NCI-H82 treated with DMSO at 0.1 percent for 48 hours (cell line): ENCODE data around the gene TUBB4B.
A peak's percentile ranks its signal among the peaks of the same experiment; 100 is the strongest.

Experiments used
- DNase-seq: peaks from one replicate; lab custom pipeline; 2025; ENCODE audit not compliant: unreplicated experiment; lab: John Stamatoyannopoulos, UW

TUBB4B gene

DNA sequence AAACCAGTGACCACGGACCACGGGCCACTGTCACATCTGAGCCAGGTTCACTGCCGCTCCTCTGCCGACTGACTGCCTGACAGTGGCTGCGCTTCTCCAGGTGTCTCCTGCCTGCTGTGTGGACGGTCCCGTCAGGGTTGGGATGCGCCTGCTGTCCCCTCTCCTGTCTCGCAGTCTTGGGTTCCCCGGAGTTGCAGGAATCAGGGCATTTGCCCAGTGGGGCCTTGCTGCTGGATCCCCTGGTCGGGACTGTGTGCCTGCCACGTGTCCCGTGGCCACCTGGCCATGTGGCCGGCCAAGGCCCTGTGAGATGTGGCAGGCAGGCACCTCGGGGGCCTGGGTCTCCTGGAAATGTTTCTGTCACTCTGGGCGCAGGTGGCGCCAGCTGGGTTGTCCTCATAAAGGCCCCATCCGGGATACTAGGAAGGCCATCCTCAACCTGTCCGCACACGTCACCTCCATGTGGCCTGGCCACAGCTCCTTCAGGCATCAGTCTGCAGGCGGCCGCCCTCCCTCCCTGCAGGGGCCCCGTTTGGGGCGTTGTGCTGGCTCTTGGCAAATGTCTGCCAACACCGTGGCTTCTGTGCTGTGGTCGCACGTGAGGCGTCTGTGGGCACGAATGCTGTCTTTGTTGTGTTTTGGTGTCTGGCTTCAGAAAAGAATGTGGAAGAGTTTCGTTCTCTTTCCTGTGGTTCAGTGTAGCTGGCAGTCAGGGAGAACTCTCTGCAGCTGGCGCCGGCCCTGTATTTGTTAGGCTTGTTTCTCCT is 30.0 kb downstream of the TUBB4B start:
- no peak for DNase-seq

DNA sequence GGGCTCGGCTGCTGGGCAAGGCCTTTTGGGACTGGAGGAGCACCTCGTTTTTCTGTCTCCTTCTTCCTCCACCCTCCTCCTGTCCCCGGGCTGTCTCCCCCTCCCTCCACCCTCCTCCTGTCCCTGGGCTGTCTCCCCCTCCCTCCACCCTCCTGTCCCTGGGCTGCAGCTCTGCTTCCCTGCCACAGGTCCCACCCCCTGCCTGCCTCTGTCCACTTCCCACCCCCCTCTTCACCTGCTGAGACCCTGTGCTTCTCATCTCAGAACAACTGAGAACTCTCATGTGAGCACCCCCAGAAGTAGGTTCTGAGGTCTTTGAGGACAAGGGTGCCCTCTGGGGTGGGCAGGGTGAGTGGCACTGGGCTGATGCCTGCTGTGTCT is 30.6 kb downstream of the TUBB4B start:
- no peak for DNase-seq

DNA sequence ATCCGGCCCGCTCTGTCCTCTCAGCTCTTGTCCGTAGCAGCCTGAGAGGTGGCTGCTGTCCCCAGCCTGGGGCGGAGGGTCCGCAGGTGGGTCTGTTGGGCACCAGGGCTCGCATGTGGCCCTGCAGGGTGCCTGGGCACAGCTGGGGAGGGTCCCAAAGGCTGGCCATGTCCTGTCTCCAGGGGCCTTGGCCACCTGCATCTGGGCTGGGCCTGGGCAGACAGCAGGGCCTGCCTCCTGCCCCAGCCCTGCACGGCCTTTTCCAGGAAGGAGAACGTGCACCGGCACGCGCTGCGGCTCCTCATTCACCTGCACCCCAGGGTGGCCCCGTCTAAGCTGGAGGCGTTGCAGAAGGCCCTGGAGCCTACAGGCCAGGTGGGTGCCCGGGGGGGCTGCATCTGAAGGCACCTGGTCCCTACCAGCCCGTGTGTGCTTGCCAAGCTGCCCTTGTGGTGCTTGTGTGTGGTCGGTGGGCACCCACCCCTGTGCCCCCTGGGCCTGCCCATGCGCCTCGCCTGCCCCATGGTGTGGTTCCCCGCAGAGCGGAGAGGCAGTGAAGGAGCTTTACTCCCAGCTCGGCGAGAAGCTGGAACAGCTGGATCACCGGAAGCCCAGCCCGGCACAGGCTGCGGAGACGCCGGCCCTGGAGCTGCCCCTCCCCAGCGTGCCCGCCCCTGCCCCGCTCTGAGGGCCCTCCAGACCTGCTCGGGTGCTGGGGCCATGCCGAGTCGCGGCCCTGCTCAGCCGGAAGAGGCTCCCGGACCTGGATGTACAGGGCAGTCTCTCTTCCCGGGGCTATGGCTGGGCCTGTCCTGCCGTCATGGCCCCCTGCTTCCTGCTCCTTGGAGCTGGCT is 31.4 kb downstream of the TUBB4B start:
- DNase-seq: no peak

DNA sequence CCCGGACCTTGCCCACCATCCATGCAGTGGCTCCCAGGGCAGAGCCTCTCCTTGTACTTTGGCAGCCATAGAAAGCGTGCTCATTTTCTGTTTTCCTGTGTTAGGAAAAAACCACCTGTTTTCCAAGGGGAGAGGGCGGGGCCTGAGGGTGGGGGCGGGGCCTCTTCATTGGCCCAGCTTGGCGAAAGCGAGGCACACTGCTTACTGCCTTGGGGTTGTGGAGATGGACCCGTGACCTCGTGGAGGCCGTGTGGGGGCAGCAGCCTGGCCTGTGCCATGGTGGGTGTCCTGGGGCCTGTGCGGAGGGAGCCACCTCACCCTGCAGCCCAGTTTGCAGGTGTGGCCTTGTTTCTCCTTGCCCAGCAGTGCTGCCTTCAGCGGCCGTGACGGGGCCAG is 32.0 kb downstream of the TUBB4B start:
- no peak for DNase-seq

DNA sequence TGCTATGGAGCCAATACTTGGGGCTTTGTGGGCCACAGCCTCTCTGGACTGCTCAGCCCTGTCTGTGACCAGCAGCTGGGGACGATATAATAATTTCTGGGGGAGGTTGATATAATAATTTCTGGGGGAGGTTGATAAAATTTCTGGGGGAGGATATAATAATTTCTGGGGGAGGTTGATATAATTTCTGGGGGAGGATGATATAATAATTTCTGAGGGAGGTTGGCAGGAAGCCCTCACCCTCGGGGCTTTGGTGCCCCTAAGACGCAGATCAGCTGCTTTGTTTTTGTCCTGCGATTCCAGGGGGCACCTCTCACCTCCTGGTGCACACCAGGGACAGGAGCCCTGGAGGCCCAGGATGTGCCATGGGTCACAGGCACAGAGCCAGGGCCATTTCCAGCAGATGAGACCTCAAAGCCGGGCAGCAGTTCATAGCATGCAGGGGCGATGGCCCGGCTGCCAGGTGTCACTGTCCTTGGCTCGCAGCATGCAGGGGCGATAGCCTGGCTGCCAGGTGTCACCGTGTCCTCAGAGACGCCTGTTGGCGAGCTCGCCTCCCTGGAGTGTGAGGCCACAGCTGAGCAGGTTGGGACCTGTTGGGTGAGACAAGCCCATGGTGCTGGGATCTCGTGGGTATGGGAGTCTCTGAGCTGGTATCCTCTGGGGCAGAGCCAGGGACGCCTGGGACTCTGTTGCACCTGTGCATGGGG is 32.7 kb downstream of the TUBB4B start:
- no peak for DNase-seq

DNA sequence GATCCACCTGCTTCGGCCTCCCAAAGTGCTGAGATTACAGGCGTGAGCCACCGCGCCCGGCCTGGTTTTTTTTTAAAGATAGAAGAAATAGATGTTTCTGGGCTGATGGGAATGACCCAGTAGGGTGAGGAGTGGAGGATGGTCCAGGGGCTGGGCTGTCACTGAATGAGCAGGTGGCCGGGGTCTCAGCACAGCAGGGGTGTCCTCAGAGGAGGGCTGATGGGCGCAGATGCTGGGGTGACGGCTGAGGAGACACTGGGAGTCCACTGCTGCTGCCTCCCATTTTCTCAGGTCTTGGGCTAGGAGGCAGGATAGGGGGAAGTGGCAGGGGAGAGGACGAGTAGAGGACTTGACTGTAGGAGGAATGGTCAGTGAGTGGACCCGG is 34.1 kb downstream of the TUBB4B start:
- no peak for DNase-seq

DNA sequence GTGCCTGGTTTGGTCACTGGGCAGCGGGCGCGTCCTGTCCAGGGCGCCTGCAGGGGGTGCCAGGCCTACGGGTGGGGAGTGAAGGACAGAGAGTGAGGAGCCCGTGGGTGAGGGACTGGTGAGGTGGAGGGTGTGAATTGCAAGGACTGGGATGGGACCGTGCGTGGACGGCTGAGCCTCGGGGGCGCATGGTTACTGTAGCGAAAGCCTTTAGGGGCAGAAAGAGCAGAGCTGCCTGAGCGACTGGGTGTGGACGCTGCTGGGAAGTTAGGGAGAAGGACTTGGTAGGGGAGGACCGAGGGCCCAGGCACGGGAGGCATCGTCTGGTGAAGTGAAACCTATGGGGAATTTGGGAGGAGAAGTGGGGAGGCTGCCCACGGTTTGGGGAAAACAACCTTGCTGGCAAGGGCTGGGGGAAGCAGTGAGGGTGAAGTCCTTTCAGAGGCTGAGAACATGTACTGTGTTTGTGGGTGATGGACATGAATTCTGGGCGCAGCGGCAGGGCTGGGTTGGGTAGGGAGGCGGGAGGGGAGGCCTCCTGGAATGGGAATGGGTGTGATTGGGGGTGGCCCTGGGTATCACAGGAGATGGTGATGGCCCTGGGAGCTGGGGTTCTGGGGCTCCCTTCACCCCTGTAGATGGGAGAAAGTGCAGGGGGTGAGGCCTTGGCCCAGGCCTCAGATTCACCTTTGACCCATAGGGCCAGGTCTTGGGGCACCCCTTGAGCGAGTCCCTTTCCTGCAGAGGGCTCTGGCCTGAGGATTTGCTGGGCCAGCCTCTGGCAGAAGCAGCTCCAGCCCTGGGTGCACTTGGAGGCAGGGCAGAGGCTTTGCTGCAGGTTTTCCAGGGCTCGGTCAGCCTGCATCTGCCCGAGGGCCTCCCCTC is 34.7 kb downstream of the TUBB4B start:
- DNase-seq: no peak

DNA sequence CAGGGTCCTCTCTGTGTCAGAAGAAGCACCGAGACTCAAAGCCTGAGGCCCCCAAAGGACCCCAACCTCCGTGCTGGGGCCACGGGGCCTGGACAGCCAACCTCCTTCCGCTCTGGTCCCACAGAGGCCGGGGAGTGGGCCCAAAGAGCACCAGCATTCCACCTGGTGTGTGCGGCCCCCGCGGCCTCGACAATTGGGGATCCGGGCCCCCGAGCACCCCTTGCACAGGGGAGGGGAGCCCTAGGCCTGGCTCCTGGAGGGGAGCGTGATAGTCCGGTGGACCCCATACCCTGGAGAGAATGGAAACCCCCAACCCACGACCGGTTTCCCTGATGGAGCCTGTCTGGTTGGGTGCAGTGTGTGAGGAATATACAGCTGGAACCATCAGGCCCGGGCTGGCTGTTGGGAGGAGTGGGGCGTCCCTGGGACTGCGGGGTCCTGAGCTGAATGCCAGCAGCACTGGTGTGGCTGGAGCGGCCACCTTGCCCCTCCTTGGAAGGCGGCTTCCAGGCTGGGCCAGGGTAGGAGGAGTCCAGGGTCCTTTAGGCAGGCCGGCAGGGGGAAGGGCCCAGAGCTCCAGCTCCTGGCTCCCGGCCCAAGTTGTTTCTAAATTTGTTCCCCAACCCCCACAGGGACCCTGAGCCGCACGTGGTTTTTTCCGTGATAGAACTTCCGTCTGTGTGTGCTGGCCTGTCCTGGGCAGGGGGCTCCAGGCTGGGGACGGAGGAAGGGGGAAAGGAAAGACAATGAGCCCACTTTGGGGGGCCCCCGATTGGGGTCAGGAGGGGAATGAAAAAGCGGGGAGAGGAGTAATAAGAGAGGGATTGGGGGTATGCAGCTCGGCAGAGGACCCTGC is 35.6 kb downstream of the TUBB4B start:
- no peak for DNase-seq

DNA sequence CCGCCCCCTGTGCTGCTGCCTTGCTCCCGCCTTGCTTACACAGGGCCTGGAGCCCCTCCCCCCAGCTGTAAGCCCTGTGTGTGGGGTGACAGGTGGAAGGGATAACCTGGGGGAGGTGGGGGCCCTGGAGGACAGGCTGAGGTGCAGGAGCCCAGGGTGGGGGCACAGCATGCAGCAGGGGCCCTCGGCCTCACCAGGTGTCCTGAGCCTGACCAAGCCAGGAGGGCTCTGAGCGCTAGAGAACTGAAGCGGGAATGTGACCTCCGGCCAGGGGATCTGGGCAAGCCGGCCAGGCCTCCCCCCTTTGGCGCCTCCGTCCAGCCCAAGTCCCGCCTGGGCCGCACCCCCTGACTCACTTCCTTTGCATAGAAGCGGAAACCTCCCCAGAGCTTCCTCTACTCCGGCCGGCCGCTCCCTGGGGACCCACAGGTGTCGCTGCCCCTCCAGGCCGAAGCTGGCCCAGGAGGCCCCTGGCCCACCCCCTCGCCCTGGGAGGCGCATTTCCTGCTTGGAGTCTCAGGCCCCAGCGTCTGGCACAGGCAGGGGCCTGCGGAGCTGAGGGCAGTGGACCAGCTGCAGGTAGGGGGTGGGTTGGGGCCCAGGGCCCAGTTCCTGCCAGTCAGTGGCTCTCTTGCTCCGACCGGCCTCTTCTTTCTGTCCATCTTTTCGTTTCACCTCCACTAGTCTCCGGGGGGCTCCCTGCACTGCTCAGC is 36.4 kb downstream of the TUBB4B start, which contains the start of gene TOR4A:
Gene TOR4A, plus strand, starts transcription at position 398 of the 713 bp plus-strand sequence. CDS start 964 bp downstream, outside the sequence.
- DNase-seq: no peak

DNA sequence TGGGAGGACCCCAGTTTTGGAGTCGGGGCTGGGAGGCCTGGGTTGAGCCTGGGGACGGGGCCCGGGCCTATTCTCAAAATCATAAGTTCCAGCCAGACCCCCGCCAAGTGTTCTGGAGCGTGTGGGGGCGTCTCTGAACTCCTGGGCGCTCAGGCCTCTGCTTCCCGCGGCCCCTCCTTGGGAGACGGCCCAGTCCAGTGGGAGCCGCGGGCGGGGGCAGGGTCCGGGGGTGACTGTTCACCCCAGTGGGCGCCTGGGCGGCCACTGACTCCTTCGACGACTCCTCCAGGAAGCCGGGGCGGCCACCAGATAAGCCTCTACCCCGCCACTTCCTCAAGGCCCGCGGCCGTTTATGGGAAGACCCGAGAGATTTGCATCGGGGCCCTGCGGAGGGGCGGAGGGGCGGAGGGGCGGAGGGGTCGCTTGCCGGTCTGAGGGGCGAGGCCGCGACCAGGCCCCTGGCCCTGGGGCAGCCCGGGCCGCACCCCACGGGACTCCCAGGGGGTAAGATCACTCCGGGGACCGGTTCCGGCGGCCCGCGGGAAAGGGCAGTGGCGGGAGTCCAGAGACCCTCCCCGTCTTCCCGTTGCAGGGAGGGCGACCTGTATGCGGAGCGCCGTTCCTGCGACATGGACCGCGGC is 37.1 kb downstream of the TUBB4B start:
- no peak for DNase-seq

DNA sequence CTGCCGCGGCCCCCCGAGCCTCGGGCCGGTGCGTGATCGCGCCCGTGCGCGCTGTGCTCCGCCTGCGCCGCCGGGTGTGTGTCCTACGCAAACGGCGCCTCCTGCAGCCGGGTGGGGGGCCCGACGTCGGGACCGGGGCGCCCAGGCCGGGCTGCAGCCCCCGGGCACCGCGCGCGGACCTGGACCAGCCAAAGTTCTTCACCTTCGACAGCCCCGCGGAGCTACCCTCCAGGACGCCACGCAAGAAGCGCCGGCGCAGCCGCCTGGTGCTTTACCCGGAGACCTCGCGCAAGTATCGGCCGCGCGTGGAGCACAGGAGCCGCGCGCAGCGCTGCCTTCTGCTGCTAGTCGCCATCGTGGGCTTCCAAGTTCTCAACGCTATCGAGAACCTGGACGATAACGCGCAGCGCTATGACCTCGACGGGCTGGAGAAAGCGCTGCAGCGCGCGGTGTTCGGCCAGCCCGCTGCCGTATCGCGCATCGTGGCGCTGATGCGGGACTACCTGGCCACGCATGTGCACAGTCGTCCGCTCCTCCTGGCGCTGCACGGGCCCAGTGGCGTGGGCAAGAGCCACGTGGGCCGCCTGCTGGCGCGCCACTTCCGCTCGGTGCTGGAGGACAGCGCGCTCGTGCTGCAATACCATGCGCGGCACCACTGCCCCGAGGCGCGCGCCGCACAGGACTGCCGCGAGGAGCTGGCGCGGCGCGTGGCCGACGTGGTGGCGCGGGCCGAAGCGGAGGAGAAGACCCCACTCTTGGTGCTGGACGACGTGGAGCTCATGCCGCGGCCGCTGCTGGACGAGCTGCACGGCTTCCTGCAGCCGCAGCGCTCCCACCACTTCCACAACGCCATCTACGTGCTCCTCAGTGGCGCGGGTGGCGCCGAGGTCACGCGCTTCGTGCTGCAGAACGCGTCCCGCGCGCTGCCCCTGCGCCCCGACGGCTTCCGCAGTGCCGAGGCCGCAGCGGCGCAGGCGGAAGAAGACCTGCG is 37.9 kb downstream of the TUBB4B start:
- no peak for DNase-seq

DNA sequence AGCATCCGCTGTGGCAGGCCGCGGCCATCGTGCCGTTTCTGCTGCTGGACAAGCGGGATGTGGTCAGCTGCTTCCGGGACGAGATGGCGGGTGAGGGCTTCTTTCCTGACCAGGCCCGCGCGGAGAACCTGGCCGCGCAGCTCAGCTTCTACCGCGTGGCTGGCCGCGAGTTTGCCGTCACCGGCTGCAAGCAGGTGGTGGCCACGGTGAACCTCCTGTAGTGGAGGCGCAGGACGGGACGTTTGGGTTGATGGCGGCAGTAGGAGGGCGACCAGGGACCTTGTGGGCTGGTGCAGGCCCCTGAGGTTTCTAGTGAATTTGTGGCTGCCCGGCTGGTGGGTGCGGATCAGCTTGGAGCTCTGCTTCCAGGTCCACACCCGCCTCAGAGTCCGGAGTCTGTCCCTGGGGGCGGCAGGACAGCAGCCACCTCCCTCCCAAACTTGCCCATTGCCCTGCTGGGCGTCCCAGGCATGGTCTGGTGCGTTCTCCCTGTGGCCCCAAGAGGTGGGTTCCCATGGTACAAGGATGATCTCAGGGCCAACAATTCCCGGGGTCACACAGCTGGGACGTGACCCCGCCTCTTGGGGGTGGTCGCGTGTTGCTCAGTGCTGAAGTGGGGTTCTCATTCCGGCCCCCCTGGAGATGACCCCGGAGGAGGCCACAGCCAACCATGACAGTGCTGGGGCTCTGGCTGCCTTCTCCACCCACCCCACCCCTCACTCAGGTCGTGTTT is 38.8 kb downstream of the TUBB4B start:
- DNase-seq: no peak

DNA sequence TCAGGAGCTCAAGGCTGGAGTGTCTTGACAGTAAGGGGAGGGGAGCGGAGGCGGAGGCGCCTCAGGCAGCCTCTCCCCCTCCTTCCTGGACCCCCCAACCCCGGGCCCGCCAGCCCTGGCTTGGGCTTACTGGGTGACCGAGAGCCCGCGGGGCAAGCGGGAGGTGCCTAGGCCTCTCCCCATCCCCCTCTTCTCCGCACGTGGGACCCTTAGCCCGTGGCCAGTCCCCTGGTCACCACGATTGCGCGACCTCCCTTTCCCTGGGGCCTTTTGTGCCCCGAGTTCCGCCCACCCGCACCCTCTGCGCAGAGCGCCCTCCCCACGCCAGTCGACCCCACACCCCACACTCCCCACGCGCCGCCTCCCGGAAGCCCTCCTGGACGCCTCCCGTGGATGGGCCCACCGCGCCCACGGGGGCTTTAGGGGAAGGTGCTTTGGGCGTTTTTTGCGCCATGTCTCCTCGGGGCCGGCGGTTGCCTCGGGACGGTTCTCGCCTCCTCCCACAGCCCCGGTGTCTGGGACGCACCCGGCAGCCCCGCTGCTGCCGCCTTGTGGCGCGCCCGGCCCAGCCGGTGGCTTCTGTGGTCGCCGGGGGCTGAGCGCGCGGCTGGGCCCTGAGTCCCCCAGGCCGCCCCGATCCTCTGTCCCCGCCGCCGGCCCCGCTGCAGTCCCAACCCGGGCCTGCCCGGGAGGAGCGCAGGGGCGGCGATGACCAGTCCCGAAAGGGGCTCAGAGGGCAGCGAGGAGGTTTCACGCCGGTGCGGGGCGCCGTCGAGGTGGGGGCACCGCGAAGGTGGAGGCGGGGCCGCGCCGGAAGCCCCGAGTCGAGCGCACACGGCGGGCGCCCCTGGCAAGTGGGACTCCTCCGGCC is 39.6 kb downstream of the TUBB4B start:
- DNase-seq: no peak

DNA sequence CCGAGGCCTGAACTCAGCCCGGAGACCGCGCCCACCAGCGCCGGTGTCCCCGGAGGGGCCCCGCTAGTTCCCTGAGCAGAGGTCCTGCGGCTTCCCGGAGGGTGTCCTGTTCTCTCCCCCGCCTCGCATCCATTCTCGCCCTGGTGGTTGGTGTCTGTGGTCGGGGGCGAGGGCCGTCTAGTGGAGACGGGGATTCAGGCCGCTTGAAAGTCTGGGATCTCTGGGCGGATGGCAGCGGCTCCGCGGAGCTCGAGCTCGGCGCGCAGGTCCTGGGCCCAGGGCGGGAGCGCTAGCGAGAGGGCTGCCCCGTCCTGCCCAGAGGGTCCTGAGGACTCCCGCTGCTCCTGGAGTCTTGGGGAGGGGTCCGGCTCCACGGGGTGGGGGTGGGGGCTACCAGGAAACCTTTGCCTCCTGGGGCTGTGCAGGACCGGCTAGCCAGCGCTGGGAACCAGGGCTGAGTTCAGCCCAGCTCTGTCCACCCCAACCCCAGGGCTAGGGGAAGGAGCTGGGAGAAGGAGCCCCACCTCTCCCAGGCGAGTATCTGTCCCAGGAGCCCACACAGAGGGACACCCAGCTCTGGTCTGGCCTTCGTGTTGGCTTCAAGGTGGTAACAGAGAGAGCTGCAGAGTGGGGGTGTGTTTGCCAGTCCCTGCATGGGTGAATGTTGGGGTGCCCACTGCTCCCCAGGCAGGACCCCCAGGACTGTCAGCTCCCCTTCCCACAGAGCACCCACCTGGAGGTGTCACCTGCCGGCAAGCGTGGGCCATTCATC is 40.4 kb downstream of the TUBB4B start:
- no peak for DNase-seq

DNA sequence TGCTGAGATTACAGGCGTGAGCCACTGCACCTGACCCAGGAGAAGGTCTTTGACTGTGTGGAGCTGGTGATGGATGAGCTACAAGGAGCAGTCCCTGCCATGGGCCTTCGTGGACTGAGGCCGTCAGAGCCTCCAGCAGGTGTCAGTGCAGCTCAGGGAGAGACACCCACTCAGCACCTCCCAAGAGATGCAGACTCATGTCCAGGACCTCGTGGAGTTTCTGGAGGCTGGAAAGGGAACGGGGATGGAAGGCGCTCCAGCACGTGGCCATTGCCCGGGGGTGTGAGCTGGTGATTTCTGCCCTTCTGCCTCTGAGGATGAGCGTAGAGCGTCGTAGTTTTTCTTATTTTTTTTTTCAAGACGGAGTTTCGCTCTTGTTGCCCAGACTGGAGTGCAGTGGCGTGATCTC is 45.9 kb downstream of the TUBB4B start:
- peak; percentile 13 for DNase-seq
